HUES48 (cell line): ENCODE results near the gene PNLIPRP3.

ENCODE experiments used
- H3K27ac ChIP-seq: one replicate; pipeline ENCODE4 v1.7.0; 2013; ENCODE audit warnings: low read depth, low read length, inconsistent platforms
- H3K27me3 ChIP-seq: 2 replicates; pipeline ENCODE4 v1.6.1; 2013; ENCODE audit warnings: mild to moderate bottlenecking, low read length; ENCODE audit not compliant: control insufficient read depth, insufficient read depth
- H3K36me3 ChIP-seq: 2 replicates; pipeline ENCODE4 v1.6.1; 2013; ENCODE audit warnings: low read length; ENCODE audit not compliant: control insufficient read depth, insufficient read depth
- H3K4me1 ChIP-seq: 2 replicates; pipeline ENCODE4 v1.6.1; 2013; ENCODE audit warnings: mild to moderate bottlenecking, low read length; ENCODE audit not compliant: control insufficient read depth, insufficient read depth
- H3K4me3 ChIP-seq: 2 replicates; pipeline ENCODE4 v1.5.1; 2013; ENCODE audit warnings: mild to moderate bottlenecking, low read depth, low read length
- H3K9ac ChIP-seq: 2 replicates; pipeline ENCODE4 v1.6.1; 2013; ENCODE audit warnings: mild to moderate bottlenecking, low read depth, low read length, moderate library complexity
- H3K9me3 ChIP-seq: 2 replicates; pipeline ENCODE4 v1.6.1; 2013; ENCODE audit warnings: low read length; ENCODE audit not compliant: control insufficient read depth, insufficient read depth

Gene PNLIPRP3

DNA sequence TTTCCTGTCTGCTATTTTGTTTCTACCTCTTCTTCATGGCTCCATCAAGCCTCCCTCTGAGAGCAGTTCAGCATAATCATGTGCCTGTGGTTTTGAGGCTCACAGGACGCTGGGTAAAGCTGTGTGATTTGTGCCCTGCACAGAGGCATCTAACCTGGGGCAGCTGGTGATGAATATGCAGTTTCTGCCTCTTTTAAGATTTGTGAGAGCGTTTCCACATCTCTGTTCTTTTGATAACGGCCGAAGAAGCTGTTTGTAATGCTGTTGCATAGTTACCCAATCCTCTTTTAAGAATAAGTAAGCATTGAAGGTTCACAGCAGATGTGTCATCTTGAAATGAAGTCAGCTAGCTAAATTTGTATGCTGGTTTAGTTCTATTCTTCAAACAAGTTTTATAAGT, 45.2 kb downstream of the PNLIPRP3 start:
- Histone ChIP-seq H3K27ac (no peak overlapping the region), H3K9me3 (no peaks in the 10 kb centered on the region), H3K4me1 (no peaks in the 10 kb centered on the region; the same call in 1 of the 2 replicates), H3K4me3 (no peak overlapping the region), H3K27me3 (no peaks in the 10 kb centered on the region), H3K36me3 (no peaks in the 10 kb centered on the region), H3K9ac (no peak overlapping the region)

- H3K27ac ChIP-seq: no peak overlapping the region
- H3K36me3 ChIP-seq: no peaks in the 10 kb centered on the region
- no peaks in the 10 kb centered on the region; the same call in 1 of the 2 replicates for H3K4me1 ChIP-seq
- H3K9ac ChIP-seq: no peak overlapping the region
- no peaks in the 10 kb centered on the region for H3K27me3 ChIP-seq
- H3K9me3 ChIP-seq: no peaks in the 10 kb centered on the region
- no peak overlapping the region for H3K4me3 ChIP-seq
These were observed 48.2 kb downstream of the PNLIPRP3 start for GRCh38 chr10:116475866-116476265.

DNA sequence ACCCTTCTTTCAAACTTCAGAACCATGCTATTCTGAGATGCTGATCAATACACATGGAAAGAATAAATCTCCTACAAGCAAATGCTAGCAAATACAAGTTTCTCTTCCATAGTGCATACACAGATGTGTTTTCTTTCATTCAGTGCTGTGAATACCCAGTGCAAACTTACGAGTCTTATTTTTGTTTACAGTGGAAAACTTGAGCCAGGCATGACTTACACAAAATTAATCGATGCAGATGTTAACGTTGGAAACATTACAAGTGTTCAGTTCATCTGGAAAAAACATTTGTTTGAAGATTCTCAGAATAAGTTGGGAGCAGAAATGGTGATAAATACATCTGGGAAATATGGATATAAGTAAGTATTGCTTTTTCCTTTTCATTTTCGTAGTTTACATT, 48.8 kb downstream of the PNLIPRP3 start:
- Histone ChIP-seq H3K4me3 (no peak overlapping the region), H3K27ac (no peak overlapping the region), H3K9me3 (no peaks in the 10 kb centered on the region), H3K36me3 (no peaks in the 10 kb centered on the region), H3K9ac (no peak overlapping the region), H3K4me1 (no peaks in the 10 kb centered on the region; the same call in 1 of the 2 replicates), H3K27me3 (no peaks in the 10 kb centered on the region)

- Histone ChIP-seq H3K9me3 (no peaks in the 10 kb centered on the region), H3K4me3 (no peak overlapping the region), H3K27ac (no peak overlapping the region), H3K36me3 (no peaks in the 10 kb centered on the region), H3K27me3 (no peaks in the 10 kb centered on the region), H3K4me1 (no peaks in the 10 kb centered on the region; the same call in 1 of the 2 replicates), H3K9ac (no peak overlapping the region)
These were observed 50.5 kb downstream of the PNLIPRP3 start for GRCh38 chr10:116477986-116478664.

DNA sequence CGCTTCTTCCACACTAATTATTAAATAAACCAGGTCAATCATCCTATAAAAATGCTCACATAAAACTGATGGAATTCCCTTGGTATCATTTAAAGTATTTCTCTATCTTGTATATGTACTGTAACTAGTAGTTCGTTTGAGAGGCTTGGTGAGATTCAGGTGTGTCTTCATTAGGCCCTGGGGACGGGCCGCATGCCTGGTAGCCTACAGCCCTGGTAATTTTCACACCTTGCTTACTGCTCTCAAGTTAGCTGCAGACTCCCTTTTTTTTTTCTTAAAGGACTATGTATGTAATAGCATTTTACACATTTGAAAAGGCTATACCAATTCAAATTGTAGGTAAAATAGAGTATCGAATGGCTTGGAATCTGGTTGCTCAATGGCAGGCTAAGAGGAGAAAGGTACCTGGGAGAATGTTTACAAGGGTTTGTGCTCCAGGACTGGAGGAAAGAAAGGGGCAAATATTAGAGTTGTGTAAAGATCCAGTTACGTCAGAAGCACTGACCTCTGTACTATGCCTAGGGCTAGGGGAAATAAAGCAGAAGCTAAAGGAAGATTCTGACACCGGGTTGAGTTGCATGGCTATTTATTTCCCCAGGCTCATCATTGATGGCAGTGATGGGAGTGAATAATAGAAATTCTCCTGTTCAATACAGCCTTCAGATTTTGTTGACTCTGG, 59.3 kb downstream of the PNLIPRP3 start:
- Histone ChIP-seq H3K4me3 (no peak overlapping the region), H3K9ac (no peak overlapping the region), H3K9me3 (no peaks in the 10 kb centered on the region)

DNA sequence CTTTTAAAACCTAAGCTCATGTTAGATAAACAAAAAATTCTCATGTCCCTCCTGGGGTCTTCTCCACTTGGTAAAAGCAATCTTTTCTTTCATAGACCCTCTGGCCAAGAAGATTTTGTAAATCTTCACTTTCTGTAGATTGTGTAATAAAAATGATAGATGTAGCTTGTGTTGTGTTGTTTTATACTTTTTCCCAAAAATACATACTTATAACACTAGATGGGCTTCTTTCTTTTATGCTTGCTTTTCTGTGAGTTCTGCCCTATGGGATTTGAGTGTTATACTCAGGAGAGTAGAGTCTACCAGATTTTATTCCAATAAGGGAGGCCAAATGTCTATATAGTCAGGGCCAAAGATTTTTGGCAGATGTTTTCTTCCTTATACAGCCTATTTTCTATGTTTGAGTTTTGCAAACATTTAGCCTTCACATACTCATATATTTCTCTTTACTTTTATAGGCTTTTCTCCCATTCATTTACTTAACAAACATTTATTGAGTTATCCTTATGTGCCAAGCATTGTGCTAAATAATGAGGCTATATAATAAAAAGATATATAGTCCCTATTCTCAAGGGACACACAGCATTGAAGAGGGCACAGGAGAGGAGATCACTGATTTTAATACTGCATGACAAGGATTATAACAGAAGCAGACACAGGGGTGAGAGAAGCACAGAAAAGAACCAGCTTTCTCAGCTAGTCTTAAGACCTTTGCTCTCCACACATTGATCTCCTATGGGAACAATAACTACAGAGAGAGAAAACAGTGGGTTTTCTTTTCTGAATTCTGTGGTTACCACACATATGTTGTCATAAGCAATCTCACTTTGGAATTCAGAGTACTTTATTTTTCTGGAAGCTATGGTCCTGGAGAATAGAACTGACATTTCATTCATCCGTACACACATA, 60.1 kb downstream of the PNLIPRP3 start:
- Histone ChIP-seq H3K9ac (no peak overlapping the region), H3K27ac (no peak overlapping the region), H3K4me3 (no peak overlapping the region), H3K27me3 (no peaks in the 10 kb centered on the region), H3K9me3 (no peaks in the 10 kb centered on the region), H3K36me3 (no peaks in the 10 kb centered on the region), H3K4me1 (peaks cover 11% of the 10 kb centered on the region)

More for the DNA sequence above, 59.3 kb downstream of the PNLIPRP3 start:
- Histone ChIP-seq H3K4me1 (peaks cover 11% of the 10 kb centered on the region), H3K36me3 (no peaks in the 10 kb centered on the region), H3K27ac (no peak overlapping the region), H3K27me3 (no peaks in the 10 kb centered on the region)

GRCh38 chr10:116489460-116489859, 61.8 kb downstream of the PNLIPRP3 start:
- Histone ChIP-seq H3K9ac (no peak overlapping the region), H3K4me1 (peaks cover 11% of the 10 kb centered on the region), H3K27me3 (no peaks in the 10 kb centered on the region), H3K4me3 (no peak overlapping the region), H3K36me3 (no peaks in the 10 kb centered on the region), H3K9me3 (no peaks in the 10 kb centered on the region), H3K27ac (no peak overlapping the region)

GRCh38 chr10:116490028-116490662, 62.5 kb downstream of the PNLIPRP3 start:
- no peaks in the 10 kb centered on the region for H3K9me3 ChIP-seq
- H3K36me3 ChIP-seq: no peaks in the 10 kb centered on the region
- no peak overlapping the region for H3K4me3 ChIP-seq
- no peaks in the 10 kb centered on the region for H3K27me3 ChIP-seq
- no peak overlapping the region for H3K9ac ChIP-seq
- no peak overlapping the region for H3K27ac ChIP-seq
- peaks cover 11% of the 10 kb centered on the region for H3K4me1 ChIP-seq

DNA sequence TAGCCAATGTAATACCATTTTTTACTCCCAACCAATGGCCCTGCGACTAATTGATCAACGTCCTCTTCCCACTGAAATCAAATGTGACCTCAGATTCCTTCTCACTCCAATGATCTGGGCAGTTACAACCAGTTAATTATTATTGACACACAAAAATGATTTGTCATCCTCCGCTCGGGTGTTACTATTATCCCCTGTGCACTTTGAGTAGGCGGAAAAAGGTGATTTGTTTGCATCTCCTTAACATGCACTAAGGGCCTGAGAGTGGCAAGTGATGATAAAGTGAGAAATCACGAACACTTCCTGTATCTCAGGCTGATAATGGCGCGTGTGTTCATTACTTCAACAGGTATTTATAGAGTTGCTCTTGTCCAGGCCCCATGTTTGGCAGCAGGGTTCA, 77.1 kb downstream of the PNLIPRP3 start:
- H3K4me3 ChIP-seq: no peak overlapping the region
- H3K27ac ChIP-seq: no peak overlapping the region
- no peaks in the 10 kb centered on the region for H3K36me3 ChIP-seq
- no peaks in the 10 kb centered on the region for H3K9me3 ChIP-seq
- H3K27me3 ChIP-seq: no peaks in the 10 kb centered on the region
- no peak overlapping the region for H3K9ac ChIP-seq
- H3K4me1 ChIP-seq: no peaks in the 10 kb centered on the region

DNA sequence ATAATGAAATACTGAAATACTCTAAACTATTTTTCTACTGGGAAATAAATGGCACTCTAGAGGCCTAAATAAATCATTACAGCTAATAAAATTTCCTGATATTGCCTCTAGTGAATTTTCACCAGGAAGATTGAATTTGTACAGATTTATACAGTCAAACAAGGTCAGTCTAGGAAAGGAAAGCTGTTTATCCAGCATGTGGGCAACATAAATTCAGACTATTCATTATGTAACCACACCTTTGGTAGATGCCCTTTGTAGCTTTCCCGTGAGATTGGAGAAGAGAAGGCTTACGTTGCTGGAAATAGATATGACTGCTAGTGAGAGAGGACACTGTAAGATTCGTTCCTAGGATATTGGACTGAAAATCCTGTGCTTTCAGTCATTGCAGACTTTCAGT, 82.9 kb downstream of the PNLIPRP3 start:
- Histone ChIP-seq H3K4me1 (no peaks in the 10 kb centered on the region), H3K36me3 (no peaks in the 10 kb centered on the region), H3K9ac (no peak overlapping the region), H3K27ac (no peak overlapping the region), H3K27me3 (no peaks in the 10 kb centered on the region), H3K4me3 (no peak overlapping the region), H3K9me3 (no peaks in the 10 kb centered on the region)
